Mesodermal cell (in vitro differentiated cells): ENCODE data around the gene MARK3.

ENCODE experiments used
- H3K27ac ChIP-seq: 2 replicates; pipeline ENCODE4 v1.7.0; 2013; ENCODE audit warnings: mild to moderate bottlenecking, low read depth, low read length, moderate library complexity; ENCODE audit not compliant: severe bottlenecking
- H3K36me3 ChIP-seq: 2 replicates; pipeline ENCODE4 v1.7.1; 2013; ENCODE audit warnings: mild to moderate bottlenecking, low read length, moderate library complexity; ENCODE audit not compliant: control insufficient read depth, insufficient read depth
- H3K4me1 ChIP-seq: one replicate; pipeline ENCODE4 v1.7.1; 2013; ENCODE audit warnings: mild to moderate bottlenecking, low read length; ENCODE audit not compliant: insufficient read depth, control insufficient read depth, poor library complexity, severe bottlenecking
- H3K4me3 ChIP-seq: 2 replicates; pipeline ENCODE4 v1.7.0; 2013; ENCODE audit warnings: low read length, control low read depth, mild to moderate bottlenecking; ENCODE audit not compliant: insufficient read depth, poor library complexity, severe bottlenecking; ENCODE audit errors: extremely low read depth
- H3K9me3 ChIP-seq: 2 replicates; pipeline ENCODE4 v1.7.1; 2013; ENCODE audit warnings: mild to moderate bottlenecking, low read length, moderate library complexity; ENCODE audit not compliant: control insufficient read depth
- WGBS, 2 experiments: methylation state at CpG; one replicate each; pipeline ENCODE4 v1.1.5; 2013; ENCODE audit warnings: missing lambda C conversion rate in 2 of 2; ENCODE audit not compliant: insufficient coverage in 2 of 2; 5-methylcytosine and 5-hydroxymethylcytosine counted together

The MARK3 gene

DNA sequence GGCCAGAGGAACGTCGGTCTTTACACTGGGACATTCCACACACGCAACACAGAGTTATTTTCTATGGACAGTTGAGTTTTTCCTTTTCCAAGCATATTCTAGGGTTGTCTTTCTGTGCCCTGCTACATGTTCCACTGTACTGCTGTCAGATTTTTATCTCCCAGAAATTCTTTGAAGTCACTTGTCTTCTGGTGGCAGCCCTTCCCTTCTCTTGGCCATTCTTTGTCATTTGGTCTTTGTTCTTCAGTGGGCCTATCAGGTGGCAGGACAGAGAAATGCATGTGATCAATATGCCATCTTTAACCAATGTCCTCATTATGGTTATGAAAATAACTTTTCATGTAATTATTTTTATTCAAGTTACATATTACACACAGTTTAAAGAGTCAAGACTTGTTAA is 36.3 kb downstream of the MARK3 start:
- peaks cover 17% of the 10 kb centered on the region for H3K36me3 ChIP-seq
- no peaks in the 10 kb centered on the region for H3K9me3 ChIP-seq
- H3K4me3 ChIP-seq: no peak overlapping the region
- peak overlapping the region; percentile 13 for H3K27ac ChIP-seq
- H3K4me1 ChIP-seq: peaks cover 54% of the 10 kb centered on the region
- 89 to 96% methylated on average over 3 of the region's 3 CpGs for WGBS, 2 experiments

DNA sequence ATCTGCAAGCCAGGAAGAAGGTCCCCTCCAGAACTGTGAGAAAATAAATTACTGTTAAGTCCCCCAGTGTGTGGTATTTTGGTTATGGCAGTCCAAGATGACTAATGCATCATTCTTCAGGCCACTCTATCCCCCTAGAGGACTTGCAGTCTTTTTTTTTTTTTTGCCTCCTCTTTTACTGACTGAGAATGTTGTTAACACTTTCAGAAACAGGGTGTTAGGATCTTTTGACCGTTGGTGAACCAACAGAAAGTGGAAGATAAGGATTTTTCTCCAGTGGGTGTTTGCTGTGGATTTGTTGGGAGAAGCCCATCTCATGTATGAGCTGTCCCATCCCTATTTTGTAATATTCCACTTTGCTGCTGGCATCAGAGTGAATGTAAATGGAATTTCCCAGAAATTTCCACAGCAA is 37.8 kb downstream of the MARK3 start:
- peak overlapping the region; percentile 74 for H3K27ac ChIP-seq
- no peaks in the 10 kb centered on the region for H3K9me3 ChIP-seq
- WGBS, 2 experiments: no CpG with 5 or more reads among the region's 1 CpG
- H3K4me1 ChIP-seq: peaks cover 43% of the 10 kb centered on the region
- H3K36me3 ChIP-seq: peaks cover 13% of the 10 kb centered on the region
- H3K4me3 ChIP-seq: no peak overlapping the region

- Histone ChIP-seq H3K4me1 (peaks cover 14% of the 10 kb centered on the region), H3K27ac (peak overlapping the region; percentile 46), H3K36me3 (peaks cover 24% of the 10 kb centered on the region), H3K9me3 (no peaks in the 10 kb centered on the region), H3K4me3 (no peak overlapping the region)
- WGBS, 2 experiments: 83 to 100% methylated on average over 1 to 2 of the region's 3 CpGs
These were observed 42.5 kb downstream of the MARK3 start for GRCh38 chr14:103427485-103428443.

GRCh38 chr14:103428723-103429556 is 43.7 kb downstream of the MARK3 start:
- peaks cover 2% of the 10 kb centered on the region for H3K4me1 ChIP-seq
- 83 to 100% methylated on average over 1 of the region's 3 CpGs for WGBS, 2 experiments
- no peaks in the 10 kb centered on the region for H3K9me3 ChIP-seq
- H3K4me3 ChIP-seq: no peak overlapping the region
- peaks cover 31% of the 10 kb centered on the region for H3K36me3 ChIP-seq
- H3K27ac ChIP-seq: no peak overlapping the region

GRCh38 chr14:103430358-103430757 is 45.1 kb downstream of the MARK3 start:
- no peak overlapping the region for H3K4me3 ChIP-seq
- no peaks in the 10 kb centered on the region for H3K9me3 ChIP-seq
- WGBS, 2 experiments: 95 to 100% methylated on average over 1 to 2 of the region's 3 CpGs
- H3K36me3 ChIP-seq: peaks cover 38% of the 10 kb centered on the region
- H3K4me1 ChIP-seq: peaks cover 2% of the 10 kb centered on the region
- H3K27ac ChIP-seq: no peak overlapping the region

GRCh38 chr14:103432627-103433026 is 47.4 kb downstream of the MARK3 start:
- Histone ChIP-seq H3K4me3 (no peak overlapping the region), H3K9me3 (no peaks in the 10 kb centered on the region), H3K36me3 (peaks cover 43% of the 10 kb centered on the region), H3K27ac (no peak overlapping the region), H3K4me1 (peaks cover 2% of the 10 kb centered on the region)
- 100% methylated on average over 2 of the region's 4 CpGs; no CpG with 5 or more reads in 1 of the 2 experiments for WGBS, 2 experiments

DNA sequence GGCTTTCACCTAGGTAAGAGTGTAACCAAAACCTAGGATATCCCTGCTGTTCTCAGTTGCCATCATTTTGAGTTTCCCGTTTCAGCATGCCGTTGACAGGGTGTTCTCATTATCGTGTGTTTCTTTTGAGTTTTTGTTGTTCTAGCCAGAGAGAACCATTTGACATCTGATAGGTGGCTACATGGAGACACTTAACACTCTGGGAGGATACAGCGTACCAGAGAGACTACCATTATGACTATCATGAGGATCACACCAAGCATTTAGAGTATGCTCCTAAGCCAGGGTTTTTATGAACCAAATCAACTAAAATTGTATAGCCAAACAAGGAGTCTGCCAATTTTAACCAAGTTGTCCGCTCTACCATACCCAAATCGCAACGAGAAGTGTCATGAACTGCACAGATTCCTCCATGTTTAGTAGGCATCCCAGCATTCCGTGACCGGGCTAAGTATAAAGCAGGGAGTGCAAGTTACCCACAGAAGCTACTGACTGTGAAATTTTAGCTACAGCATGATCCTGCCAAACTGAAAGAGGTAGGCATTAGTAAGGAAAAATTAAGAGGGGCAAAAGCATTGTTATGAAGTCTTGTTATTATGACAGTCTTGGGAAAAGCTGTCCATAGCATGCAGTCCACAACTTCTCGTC is 48.8 kb downstream of the MARK3 start:
- no peak overlapping the region for H3K4me3 ChIP-seq
- 91 to 95% methylated on average over 9 to 10 of the region's 10 CpGs for WGBS, 2 experiments
- H3K4me1 ChIP-seq: no peaks in the 10 kb centered on the region
- peaks cover 52% of the 10 kb centered on the region for H3K36me3 ChIP-seq
- H3K9me3 ChIP-seq: no peaks in the 10 kb centered on the region
- no peak overlapping the region for H3K27ac ChIP-seq

- H3K36me3 ChIP-seq: peaks cover 56% of the 10 kb centered on the region
- no peak overlapping the region for H3K4me3 ChIP-seq
- 100% methylated on average over 2 of the region's 6 CpGs for WGBS, 2 experiments
- no peaks in the 10 kb centered on the region for H3K4me1 ChIP-seq
- no peaks in the 10 kb centered on the region for H3K9me3 ChIP-seq
- no peak overlapping the region for H3K27ac ChIP-seq
These were observed 49.7 kb downstream of the MARK3 start for GRCh38 chr14:103434868-103435442.

DNA sequence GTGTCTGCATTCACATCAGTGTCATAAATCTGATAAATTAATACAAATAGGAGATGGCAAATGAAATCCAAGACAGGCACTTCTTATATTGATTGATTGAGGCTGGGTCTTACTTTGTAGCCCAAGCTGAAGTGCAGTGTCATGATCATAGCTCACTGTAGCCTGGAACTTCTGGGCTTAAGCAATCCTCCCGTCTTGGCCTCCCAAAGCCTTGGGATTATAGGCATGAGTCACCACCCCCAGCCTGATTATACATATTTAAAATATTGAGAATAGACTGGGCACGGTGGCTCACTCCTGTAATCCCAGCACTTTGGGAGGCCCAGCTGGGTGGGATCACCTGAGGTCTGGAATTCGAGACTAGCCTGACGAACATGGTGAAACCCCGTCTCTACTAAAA is 51.3 kb downstream of the MARK3 start:
- Histone ChIP-seq H3K36me3 (peaks cover 61% of the 10 kb centered on the region), H3K4me3 (no peak overlapping the region), H3K9me3 (no peaks in the 10 kb centered on the region), H3K27ac (no peak overlapping the region), H3K4me1 (no peaks in the 10 kb centered on the region)
- 75 to 80% methylated on average over 1 to 3 of the region's 5 CpGs for WGBS, 2 experiments

GRCh38 chr14:103442288-103442687 is 57.1 kb downstream of the MARK3 start:
- H3K4me1 ChIP-seq: peaks cover 33% of the 10 kb centered on the region
- no peak overlapping the region for H3K4me3 ChIP-seq
- H3K9me3 ChIP-seq: no peaks in the 10 kb centered on the region
- H3K36me3 ChIP-seq: peaks cover 46% of the 10 kb centered on the region
- 90 to 100% methylated on average over 2 to 4 of the region's 6 CpGs for WGBS, 2 experiments
- H3K27ac ChIP-seq: no peak overlapping the region
